Adrenal gland (tissue), 12 donors: ENCODE measurements around the gene TAF4. TPM values are rescaled to one million over a fixed set of nuclear protein-coding genes. Genes with fewer than 3 reads are reported as not detected.

ENCODE experiments used
- DNase-seq, 7 donors: peaks; one replicate each; pipeline ENCODE4 v3.0.0-alpha.2; 2019 to 2020
- H3K27ac ChIP-seq, 5 donors: fragments of 200-600 bp; sonication (generic) in 4 of 5; 1 replicate in 3 of 5; 2 replicates in 2 of 5; pipeline versions ENCODE4 v1.5.1 to v1.8.0; 2016 to 2020; ENCODE audit warnings: mild to moderate bottlenecking in 1 of 5
- H3K27me3 ChIP-seq: fragments of 200-600 bp; 2 replicates; pipeline ENCODE4 v1.8.0; 2021
- H3K36me3 ChIP-seq, 2 donors: fragments of 200-600 bp; replicated peaks in 1 of 2; 1 replicate in 1 of 2; 2 replicates in 1 of 2; pipeline versions ENCODE4 v1.5.1 to v1.8.0; 2018 to 2022
- H3K4me1 ChIP-seq, 2 donors: fragments of 200-600 bp; replicated peaks in 1 of 2; 1 replicate in 1 of 2; 2 replicates in 1 of 2; pipeline versions ENCODE4 v1.5.1 to v1.8.0; 2018 to 2021
- H3K4me3 ChIP-seq, 4 donors: fragments of 200-600 bp; sonication (generic) in 3 of 4; one replicate each; pipeline ENCODE4 v1.5.1; 2016 to 2018
- H3K9me3 ChIP-seq, 3 donors: fragments of 200-600 bp; sonication (generic) in 1 of 3; replicated peaks in 1 of 3; 1 replicate in 2 of 3; 2 replicates in 1 of 3; pipeline versions ENCODE4 v1.5.1 to v1.8.0; 2016 to 2021
- CTCF ChIP-seq, 6 experiments: fragments of 450-650 bp in 4 of 6; fragments of 200-600 bp in 2 of 6; sonication (generic) in 1 of 6; IDR thresholded peaks; 1 replicate in 5 of 6; 2 replicates in 1 of 6; pipeline versions ENCODE4 v1.5.1 to v1.8.0; 2016 to 2021; ENCODE audit warnings: antibody characterized with exemption in 6 of 6, mild to moderate bottlenecking in 2 of 6, moderate library complexity in 1 of 6
- POLR2A ChIP-seq, 2 donors: fragments of 450-650 bp; IDR thresholded peaks; one replicate each; pipeline ENCODE4 v1.6.1; 2017; ENCODE audit warnings: antibody characterized with exemption in 2 of 2, mild to moderate bottlenecking in 2 of 2, moderate library complexity in 1 of 2
- WGBS, 4 donors: extraction: QIAGEN DNeasy Blood & Tissue Kit in 2 of 4; methylation state at CpG; one replicate each; pipeline versions ENCODE4 v1.1.5 to v1.1.7; 2013 to 2017; 5-methylcytosine and 5-hydroxymethylcytosine counted together
- intact Hi-C, 2 donors: fragments of 100-400 bp; cut with DNase I; formaldehyde crosslinking; loops; one replicate each; pipeline versions ENCODE4 v1.14.1 to v1.15.0; 2022 to 2023
- polyA plus RNA-seq, 3 donors: library from polyadenylated mRNA; stranded (reverse); fragments of 200-250 nt in 2 of 3; fragments of 350-450 nt in 1 of 3; fragmentation: Illumina TruSeq in 1 of 3; extraction: RNeasy Lipid Tissue Mini Kit (QIAGEN cat#74804) in 1 of 3; gene quantifications; one replicate each; pipeline ENCODE4 v1.2.3, GENCODE V29; 2013 to 2014
- total RNA-seq, 9 donors: library from RNA; depleted of rRNA in 4 of 9; stranded (reverse); fragments of >200 nt in 4 of 9; fragments of 120-200 nt in 1 of 9; fragmentation: NEBNext Ultra II Directional in 1 of 9; extraction: Animal tissue kit (Norgen Biotek cat#: 25700) in 1 of 9; gene quantifications; one replicate each; pipeline versions ENCODE4 v1.1.0 to v1.2.4, GENCODE V29; 2013 to 2023
- donor health status: healthy with polysubstance abuse.
- donor health status: Bipolar disorder and iron deficiency.
- donor health status: DM: yes; HTN: yes; CAD: no.
- donor health status: DM: no; HTN: no; CAD: no.
- donor health status: DM: no; HTN: no; CAD: no.
- donor health status: DM: yes; HTN: yes; CAD: no.

The TAF4 gene
- total and polyA plus RNA-seq, 12 donors = 5.2 to 30.9 (median 14.8) TPM

DNA sequence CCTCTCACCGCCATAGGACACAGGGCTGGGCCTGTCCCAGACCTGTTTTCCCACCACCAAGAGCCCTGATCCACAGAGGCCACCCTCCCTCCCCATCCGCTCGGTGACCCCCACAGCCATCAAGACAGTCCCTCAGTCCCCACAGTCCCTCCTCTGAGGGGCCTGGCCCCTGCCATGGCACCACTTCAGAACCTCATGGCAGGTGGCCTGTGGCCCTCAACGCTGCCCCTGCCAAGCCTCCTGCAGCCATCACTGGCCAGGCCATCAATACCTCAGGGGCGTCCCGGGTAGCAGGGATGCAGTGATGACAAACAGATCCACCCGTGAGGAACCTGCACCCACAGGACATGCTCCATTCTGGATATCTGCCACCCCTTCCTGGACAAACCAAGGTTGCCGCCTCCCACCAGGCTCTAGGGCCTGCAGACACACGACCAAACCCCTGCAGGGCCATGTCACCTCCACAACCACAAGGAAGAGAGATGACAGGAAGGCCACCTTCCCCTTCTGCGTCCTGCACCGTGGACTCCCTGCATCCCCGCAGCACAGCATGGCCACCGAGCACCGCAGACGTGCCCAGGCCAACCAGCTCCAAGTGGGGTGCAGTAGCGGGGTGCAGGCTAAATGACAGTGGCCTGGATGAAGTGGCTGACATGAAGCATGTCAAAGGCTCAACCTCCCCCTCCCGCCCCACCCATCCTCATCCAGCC is 14.0 kb downstream of the TAF4 start:
- Histone ChIP-seq H3K4me3 (no peak overlapping the region), H3K27me3 (no peaks in the 10 kb centered on the region), H3K27ac (no peak overlapping the region), H3K4me1 (no peaks in the 10 kb centered on the region), H3K9me3 (no peaks in the 10 kb centered on the region), H3K36me3 (peaks cover 0 to 4% of the 10 kb centered on the region in 2 donors)
- intact Hi-C loops = no loop called here
- WGBS, 4 donors = 84 to 89% (median 88%) methylated on average over 7 to 17 of the region's 17 CpGs
- DNase-seq = peak in 2 of 7 donors; percentile 5 to 13
- no peak for TF ChIP-seq POLR2A (IDR thresholded peaks at IDR 0.05)
- no peak for TF ChIP-seq CTCF (IDR thresholded peaks at IDR 0.05)

- peak in 2 of 7 donors; percentile 4 to 14 for DNase-seq
Measured at GRCh38 chr20:62051144-62051543, 14.5 kb downstream of the TAF4 start.

DNA sequence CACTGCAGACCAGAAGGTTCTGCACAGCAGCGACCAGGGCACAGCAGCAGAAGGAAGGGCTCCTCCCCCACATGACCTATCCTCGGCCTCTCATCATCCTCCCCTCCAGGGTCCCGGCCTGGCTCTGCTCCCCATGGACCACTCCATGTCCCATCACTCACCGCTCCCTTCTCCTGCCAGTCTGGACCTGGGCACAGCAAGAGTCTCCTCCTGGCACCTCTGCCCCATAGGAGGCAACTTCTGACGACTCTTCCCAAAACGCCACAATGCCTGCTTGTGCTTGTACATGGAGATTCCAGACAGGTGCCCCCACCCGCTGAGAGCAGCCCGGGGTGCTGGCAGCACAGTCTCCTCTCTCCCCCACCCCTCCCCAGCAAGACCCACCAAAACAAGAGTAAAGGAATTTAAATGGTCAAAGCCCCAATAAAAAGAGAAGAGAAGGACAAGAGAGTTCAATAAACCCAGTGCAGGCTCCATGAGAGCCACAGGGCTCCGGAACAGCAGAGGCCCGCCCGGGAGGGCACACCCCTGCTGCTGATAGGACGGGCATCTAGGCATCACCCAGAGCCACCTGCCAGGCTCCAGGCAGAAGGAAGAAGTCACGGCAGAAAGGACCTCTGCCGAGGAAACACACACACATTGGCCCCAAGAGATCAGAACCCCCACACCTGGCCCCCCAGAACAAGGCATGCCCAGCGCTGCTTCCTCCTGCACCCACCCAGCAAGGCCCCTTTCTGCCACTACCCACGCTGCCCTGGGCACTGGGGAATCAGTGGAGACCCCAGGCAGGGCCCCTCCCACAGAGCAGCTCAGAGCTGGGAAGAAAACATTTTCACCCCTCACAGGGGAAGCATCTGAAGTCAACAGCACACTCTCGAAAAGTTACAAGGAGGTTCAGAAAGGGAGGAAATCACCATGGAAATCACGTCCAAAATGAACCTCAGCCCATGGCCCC is 15.2 kb downstream of the TAF4 start:
- TF ChIP-seq POLR2A (IDR thresholded peaks at IDR 0.05) (no peak), CTCF (IDR thresholded peaks at IDR 0.05) (no peak)
- H3K27me3 ChIP-seq = no peaks in the 10 kb centered on the region
- intact Hi-C loops = no loop called here
- peak in 2 of 7 donors; percentile 4 to 7 for DNase-seq
- peaks cover 0 to 4% of the 10 kb centered on the region in 2 donors for H3K36me3 ChIP-seq
- H3K4me3 ChIP-seq = no peak overlapping the region
- H3K9me3 ChIP-seq = no peaks in the 10 kb centered on the region
- 83 to 88% (median 86%) methylated on average over 15 to 18 of the region's 18 CpGs for WGBS, 4 donors
- H3K27ac ChIP-seq = no peak overlapping the region
- no peaks in the 10 kb centered on the region for H3K4me1 ChIP-seq

More at GRCh38 chr20:62051144-62051543, 14.5 kb downstream of the TAF4 start:
- H3K36me3 ChIP-seq = peaks cover 0 to 4% of the 10 kb centered on the region in 2 donors
- no peak overlapping the region for H3K4me3 ChIP-seq
- H3K4me1 ChIP-seq = no peaks in the 10 kb centered on the region
- H3K27me3 ChIP-seq = no peaks in the 10 kb centered on the region
- H3K27ac ChIP-seq = no peak overlapping the region
- TF ChIP-seq CTCF (IDR thresholded peaks at IDR 0.05) (no peak), POLR2A (IDR thresholded peaks at IDR 0.05) (no peak)
- WGBS, 4 donors = 67 to 73% (median 67%) methylated on average over 14 to 16 of the region's 16 CpGs; no CpG with 5 or more reads in 1 of the 4 donors
- H3K9me3 ChIP-seq = no peaks in the 10 kb centered on the region
- intact Hi-C loops = no loop called here
